ENCODE measurements around the gene CCDC116.
"Not testable (repeated sequence)": the region's sequence is repeated elsewhere in the genome, so short reads cannot be mapped to it uniquely, and the experiment has no call there.

The CCDC116 gene

DNA sequence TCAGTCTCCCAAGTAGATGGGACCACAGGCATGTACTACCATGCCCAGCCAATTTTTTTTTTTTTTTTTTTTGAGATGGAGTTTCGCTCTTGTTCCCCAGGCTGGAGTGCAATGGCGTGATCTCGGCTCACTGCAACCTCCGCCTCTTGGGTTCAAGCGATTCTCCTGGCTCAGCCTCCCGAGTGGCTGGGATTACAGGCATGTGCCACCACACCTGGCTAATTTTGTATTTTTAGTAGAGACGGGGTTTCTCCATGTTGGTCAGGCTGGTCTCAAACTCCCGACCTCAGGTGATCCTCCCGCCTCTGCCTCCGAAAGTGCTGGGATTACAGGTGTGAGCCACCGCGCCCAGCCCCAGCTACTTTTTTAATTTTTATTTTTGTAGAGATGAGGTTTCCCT, 46.3 kb downstream of the CCDC116 start:
- not testable (repeated sequence) for H3K4me3 ChIP-seq (ENCODE audit: low read depth, low read length)

DNA sequence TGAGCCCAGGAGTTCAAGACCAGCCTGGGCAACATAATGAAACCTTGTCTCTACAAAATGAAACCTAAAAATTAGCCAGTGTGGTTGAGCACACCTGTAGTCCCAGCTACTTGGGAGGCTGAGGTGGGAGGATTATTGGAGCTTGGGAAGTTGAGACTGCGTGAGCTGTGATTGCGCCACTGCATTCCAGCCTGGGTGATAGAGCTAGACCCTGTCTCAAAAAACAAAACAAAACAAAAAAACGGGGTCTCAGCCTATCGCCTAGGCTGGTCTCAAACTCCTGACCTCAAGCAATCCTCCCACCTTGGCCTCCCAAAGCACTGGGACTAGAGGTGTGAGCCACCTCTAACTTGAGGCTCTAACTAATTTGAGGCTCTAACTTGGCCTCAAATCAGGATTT, 46.8 kb downstream of the CCDC116 start:
- H3K4me3 ChIP-seq (ENCODE audit: low read depth, low read length), result no peak overlapping the region

DNA sequence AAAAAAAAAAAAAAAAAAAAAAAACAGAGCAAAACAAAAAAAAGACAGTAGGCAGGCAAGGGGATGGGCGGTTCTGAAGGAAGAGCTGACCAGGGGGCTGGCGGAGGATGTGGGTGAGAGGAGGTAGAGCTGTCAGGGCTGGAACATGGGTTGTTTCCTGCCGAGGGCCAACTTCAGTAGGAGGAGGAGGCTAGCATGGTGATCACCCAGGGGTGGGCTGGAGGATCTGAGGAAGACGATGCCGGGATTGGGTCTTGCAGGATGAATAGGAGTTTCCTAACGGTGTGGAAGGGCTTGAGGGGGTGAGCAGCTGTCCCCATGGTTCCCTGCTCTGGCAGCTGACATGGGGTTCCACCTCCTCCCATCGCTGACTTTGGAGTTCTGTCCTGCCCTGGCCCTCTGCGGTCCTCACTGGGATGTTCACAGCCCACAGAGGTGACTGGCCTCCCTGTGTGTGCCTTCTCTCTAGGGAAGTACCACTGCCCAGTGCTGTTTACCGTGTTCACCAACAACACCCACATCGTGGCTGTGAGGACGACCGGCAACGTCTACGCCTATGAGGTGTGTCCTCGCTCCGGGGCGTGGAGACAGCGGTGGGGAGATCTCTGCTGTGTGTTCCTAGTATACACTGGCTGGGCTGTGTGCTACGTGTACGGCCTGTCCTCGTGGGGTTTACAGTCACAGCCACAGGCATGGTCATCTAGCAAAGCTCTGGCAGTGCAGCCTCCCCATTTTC, 48.4 kb downstream of the CCDC116 start:
- H3K4me3 ChIP-seq (ENCODE audit: low read depth, low read length), result no peak overlapping the region

DNA sequence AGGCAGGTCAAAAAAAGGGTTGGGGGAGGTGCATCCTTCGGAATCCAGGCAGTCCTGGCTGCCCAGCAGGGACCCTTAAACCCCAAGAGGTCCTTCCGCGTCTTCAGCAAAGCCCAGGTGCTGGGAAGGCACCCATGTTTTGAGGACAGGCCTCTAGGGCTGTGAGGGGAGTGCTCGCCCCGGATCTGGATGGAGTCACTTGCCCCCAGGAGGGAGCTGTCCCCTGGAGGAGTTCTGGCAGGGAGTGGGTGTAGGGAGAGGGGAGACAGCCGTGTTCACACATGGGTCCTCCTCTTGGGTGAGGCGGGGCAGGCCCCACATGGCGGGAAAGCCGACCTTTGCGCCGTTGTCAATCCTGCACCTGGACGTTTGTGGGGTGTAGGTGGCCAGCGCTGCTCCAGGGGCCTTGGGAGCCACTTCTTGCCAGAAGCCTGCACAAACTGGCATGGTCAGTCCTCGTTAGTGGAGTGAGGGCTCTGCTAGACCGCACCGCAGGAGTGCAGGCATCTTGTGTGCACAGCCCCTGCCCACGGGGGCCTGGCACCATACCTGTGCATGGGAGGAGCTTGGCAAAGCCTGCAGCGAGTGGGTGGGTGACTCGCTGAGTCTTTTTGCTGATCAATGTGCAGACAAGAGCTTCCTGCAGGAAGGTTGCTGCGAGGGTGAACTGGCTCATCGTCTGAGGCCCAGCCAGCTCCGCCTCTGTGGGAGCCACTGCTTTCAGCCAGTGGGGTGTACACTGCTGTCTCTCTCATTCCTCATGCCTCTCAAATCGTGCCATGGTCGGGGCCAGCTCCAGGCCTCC, 49.2 kb downstream of the CCDC116 start:
- H3K4me3 ChIP-seq (ENCODE audit: low read depth, low read length), result no peak overlapping the region

DNA sequence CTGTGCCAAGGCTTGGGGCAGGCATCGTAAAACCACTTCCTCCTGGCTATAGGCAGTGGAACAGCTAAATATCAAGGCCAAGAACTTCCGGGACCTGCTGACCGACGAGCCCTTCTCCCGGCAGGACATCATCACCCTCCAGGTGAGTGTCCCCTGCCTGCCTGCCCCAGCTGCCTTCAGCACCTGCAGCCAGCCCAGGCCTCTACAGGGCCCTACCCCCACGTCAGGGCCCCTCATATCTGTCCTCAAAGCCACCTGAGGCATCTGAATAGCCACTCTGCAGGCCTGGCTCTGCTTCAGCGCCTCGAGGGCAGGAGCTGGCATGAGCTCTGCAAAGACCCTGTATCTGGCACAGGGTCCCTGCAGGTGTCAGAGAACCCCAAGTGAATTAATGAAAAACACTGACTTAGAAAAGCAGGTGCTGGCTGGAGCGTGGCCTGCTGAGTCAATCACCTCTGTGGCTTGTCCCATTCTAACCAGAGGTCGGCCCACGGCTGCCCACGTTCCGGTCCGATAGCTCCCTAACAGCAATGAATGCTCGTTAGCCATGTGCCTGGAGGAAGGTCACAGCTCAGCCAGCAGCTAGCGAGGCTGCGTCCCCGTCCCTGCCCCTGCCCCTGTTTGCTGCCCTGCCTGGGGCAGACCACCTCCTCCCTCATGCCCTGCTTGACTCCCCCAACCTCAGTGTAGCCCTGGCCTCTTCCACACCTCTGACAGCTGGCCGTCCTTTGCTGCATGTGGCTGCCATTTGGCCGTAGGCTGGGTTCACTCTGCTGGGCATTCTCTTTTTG, 50.0 kb downstream of the CCDC116 start:
- no peak overlapping the region for H3K4me3 ChIP-seq (ENCODE audit: low read depth, low read length)

DNA sequence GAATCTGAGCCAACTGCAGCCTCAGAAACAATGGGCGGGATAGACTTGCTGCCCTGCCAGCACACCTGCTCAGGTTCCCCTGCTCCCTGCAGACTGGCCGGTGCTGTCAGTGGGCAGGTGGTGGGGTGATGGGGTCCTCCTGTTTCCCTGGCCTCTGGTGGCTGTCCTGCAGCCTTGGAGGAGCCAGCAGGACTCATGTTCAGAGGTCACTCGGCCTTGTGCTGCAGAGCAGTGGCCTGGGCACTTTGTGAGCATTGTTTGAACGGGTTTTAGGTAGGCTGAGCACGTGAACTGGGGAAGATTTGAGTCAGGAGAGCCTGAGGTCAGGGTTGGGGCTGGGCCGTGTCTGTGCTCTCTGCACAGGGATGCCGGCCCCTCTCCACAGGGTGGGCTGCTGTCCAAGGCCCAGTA, 50.8 kb downstream of the CCDC116 start:
- no peak overlapping the region for H3K4me3 ChIP-seq (ENCODE audit: low read depth, low read length)

DNA sequence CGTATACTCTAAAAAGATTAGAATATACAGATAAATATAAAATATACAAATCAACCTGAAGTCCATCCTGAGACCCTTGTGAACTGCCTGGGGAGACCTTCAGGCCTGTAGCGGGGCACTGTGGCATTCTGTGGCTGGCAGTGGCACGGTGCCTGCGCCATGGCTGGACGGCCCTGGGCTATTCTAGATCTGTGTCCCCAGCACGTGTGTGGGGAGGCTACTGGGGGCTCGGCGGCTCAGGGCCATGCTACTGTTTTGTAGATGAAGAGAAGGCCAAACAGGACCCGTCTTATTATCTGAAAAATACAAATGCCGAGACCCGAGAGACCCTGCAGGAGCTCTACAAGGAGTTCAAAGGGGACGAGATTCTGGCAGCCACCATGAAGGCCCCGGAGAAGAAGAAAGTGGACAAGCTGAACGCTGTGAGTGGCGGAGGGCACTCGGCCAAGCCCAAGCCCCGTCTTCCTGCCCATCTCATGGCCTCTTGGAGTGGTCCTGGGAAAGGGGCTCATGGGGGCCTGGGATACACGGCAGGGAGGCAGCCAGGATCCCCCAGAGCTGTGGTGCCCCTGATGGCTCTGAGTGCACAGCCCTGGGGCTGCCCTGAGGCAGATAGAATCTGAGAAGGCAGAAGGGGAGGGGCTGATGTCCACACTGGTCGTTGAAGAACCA, 52.1 kb downstream of the CCDC116 start:
- H3K4me3 ChIP-seq (ENCODE audit: low read depth, low read length), result no peak overlapping the region

DNA sequence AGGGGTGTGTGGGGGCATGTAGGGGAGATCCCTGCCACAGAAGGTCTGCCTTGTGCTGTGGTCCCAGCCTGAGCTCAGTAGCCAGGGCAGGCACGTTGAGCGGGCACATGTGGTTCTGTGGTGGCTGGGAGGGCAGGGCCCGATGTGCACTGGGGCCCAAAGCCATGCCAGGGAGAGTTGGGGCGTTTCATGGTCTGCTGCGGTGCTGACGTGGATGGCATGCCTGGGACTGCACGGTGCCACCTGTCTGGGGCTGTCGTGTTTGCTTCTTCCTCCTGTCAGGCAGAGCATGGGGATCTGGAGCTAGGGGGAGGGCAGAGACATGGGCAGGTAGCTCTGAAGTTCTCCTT, 52.6 kb downstream of the CCDC116 start:
- H3K4me3 ChIP-seq (ENCODE audit: low read depth, low read length), result no peak overlapping the region

DNA sequence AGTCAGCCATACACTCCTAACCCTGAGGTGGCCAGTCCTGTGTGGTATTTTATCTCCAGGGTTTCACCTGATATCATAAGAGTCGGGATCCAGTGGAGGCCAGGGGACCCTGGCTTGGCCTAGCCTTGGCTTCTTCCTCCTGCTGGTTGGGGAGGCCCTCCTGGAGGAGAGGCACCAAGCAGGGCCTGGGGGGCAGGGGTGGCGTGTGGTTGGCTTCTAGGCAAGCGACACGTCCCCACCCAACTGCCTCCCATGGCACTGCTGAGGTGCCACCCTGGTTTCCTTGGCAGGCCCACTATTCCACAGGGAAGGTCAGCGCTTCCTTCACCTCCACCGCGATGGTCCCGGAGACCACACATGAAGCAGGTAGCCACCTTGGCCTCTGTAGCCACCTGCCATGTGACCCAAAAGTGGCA, 53.6 kb downstream of the CCDC116 start:
- no peak overlapping the region for H3K4me3 ChIP-seq (ENCODE audit: low read depth, low read length)
